ENCODE measurements around the gene LAMA5.

Gene LAMA5

GRCh38 chr20:62303340-62304226, 63.5 kb downstream of the LAMA5 start:
- peak; percentile 11 for DNase-seq
- in situ Hi-C loops (cut with HindIII; ENCODE audit: low pct_ligation_motif_present, low pct_unique_long_range_greater_than_20kb, low sequenced_read_pairs), result no loop called here

- no peak for DNase-seq
- in situ Hi-C loops (cut with HindIII; ENCODE audit: low pct_ligation_motif_present, low pct_unique_long_range_greater_than_20kb, low sequenced_read_pairs), result no loop called here
These were observed 64.1 kb downstream of the LAMA5 start for GRCh38 chr20:62303062-62303339.

DNA sequence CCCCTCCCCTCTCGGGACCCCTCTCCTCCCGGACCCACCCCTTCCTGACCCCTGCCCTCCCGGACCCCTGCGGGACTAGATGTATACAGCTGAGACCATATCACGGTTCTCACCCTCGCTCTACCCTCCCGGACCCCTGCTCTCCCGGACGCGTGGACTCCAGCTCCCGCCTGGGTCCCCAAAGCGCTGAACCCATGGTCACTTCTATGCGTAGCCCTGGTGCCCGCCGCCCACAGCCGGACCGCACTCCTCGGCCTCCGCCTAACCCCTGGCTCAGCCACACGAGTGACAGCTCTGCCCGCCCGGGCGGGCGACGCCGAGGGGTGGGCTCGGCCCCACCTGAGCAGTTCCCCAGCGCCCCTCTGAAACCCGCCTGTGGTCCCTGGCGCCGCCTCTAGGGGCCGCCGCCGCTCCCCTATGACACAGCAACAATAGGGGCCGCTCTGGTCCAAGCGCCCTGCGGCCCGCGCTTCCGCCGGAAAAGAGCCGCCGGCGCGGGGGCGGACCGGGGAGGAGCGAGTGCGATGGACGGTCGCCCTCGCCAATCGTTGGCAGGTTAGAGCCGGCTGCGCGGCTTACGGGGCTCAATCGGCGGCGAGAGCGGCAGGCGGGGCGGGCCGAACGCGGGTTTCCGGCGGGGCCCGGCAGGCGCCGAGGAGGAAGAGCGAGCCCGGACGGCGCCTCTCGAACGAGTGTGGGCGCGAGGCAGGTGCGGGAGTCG, 64.6 kb downstream of the LAMA5 start, which contains the start of gene ADRM1:
ADRM1 (plus strand) TSS at position 657 of the 721 bp plus-strand sequence. CDS start 572 bp downstream, outside the sequence.
- in situ Hi-C loops (cut with HindIII; ENCODE audit: low pct_ligation_motif_present, low pct_unique_long_range_greater_than_20kb, low sequenced_read_pairs), result no loop called here
- peak; percentile 91 for DNase-seq

- in situ Hi-C loops (cut with HindIII; ENCODE audit: low pct_ligation_motif_present, low pct_unique_long_range_greater_than_20kb, low sequenced_read_pairs), result no loop called here
These were observed 65.3 kb downstream of the LAMA5 start for GRCh38 chr20:62301773-62302340.

DNA sequence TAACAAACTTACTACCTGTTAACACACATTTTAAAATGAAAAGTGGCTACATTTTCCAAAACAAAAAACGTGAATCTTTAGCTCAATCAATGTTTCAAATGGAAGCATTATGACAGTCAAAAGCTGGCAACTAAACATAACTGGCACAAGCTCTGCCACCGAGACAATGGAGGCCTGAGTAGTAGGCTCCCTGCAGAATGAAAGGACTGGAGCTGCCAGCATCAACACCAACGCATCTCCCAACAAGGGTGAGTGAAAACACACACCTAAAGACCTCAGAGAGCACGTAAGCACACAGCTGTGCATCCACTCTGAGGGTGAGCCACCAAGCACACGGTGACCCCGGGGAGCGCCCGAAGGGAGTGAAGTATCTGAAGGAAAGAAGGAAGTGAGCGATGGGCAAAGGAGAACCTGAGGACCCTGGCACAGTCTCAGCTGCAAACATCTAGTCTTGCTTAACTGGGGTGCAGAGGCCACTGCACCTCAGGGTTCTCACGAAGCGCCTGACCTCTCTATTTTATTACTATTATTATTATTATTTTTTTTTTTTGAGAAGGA, 65.9 kb downstream of the LAMA5 start:
- in situ Hi-C loops (cut with HindIII; ENCODE audit: low pct_ligation_motif_present, low pct_unique_long_range_greater_than_20kb, low sequenced_read_pairs), result no loop called here
- DNase-seq, result no peak

More at GRCh38 chr20:62301773-62302340, 65.3 kb downstream of the LAMA5 start:
- DNase-seq, result peak; percentile 91

DNA sequence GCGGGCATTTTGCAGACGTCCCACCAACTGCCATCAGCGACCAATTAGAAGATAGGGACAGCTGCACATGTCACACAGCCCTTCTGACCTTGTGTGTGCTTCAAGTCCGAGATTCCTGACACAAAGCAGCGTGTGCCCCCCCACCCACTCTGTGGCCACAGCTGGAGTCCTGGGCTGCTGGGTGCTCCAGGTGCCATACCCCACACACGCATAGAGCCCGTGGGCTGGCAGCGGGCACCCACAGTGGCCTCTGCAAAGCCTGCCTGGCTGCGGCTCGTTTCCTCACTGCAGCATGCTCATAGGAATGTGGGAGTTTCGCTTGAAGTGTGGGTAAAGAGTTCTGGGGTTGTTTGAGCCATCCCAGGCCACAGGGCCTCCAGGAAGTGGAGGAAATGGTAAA, 66.8 kb downstream of the LAMA5 start:
- no peak for DNase-seq
- in situ Hi-C loops (cut with HindIII; ENCODE audit: low pct_ligation_motif_present, low pct_unique_long_range_greater_than_20kb, low sequenced_read_pairs), result no loop called here

DNA sequence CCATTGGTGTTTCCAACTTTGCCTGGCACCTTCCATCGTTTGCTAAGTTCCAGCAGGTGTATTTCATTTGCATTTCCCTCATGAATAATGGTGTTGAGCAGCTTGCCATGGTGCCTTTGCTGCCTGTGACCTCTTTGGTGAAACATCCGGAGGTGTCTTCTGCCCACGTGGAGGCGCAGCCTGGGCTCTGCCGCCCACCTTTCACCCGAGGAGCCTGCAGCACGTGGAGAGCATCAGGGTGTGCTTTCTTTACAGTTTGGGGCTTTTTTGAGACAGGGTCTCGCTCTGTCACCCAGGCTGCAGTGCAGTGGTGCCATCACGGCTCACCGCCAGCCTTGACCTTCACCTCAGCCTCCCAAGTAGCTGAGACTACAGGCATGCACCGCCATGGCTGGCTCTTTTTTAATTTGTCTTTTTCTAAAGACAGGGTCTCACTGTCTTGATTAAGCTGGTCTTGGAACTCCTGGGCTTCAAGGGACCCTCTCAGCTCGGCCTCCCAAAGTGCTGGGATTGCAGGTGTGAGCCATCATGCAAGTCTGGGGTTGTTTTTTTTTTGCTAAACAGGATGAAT, 67.4 kb downstream of the LAMA5 start:
- in situ Hi-C loops (cut with HindIII; ENCODE audit: low pct_ligation_motif_present, low pct_unique_long_range_greater_than_20kb, low sequenced_read_pairs), result no loop called here
- no peak for DNase-seq

GRCh38 chr20:62298577-62299249, 68.4 kb downstream of the LAMA5 start:
- no peak for DNase-seq
- in situ Hi-C loops (cut with HindIII; ENCODE audit: low pct_ligation_motif_present, low pct_unique_long_range_greater_than_20kb, low sequenced_read_pairs), result no loop called here

- no peak for DNase-seq
- in situ Hi-C loops (cut with HindIII; ENCODE audit: low pct_ligation_motif_present, low pct_unique_long_range_greater_than_20kb, low sequenced_read_pairs), result no loop called here
These were observed 69.5 kb downstream of the LAMA5 start for GRCh38 chr20:62297449-62298227.

DNA sequence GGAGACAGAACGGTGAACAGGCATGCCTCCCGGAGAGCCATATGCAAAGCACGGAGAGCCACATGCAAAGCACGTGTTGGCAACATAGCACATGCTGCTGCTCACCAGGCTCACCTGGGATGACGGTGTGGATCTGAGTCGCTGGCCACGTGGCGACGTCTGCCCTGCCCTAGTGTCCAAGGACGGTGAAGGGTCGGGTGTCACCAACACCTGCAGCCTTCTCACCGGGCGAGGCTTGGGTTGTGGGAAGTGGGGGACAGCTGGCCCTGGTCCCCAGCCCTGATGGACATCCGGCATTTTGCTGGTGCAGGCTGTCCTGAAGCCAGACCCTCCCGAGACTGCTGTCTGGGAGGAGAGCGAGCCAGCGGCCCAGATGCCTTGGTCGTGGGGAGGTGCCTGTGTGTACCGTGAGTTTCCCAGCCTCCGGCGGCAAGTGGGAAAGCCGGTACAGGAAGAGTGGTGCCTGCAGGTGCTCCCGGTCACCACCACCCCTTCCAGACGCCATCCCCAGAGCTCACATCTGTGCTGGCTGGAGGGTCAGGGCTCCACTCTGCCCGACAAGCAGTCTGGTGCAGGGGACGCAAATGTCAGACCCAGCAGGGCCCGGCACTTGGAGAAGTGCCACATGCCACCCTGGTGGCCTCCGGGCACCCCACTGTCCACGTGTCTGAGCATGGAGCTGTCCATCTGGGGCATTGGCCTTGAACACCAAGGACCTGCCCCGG, 70.2 kb downstream of the LAMA5 start:
- no peak for DNase-seq
- in situ Hi-C loops (cut with HindIII; ENCODE audit: low pct_ligation_motif_present, low pct_unique_long_range_greater_than_20kb, low sequenced_read_pairs), result no loop called here

- in situ Hi-C loops (cut with HindIII; ENCODE audit: low pct_ligation_motif_present, low pct_unique_long_range_greater_than_20kb, low sequenced_read_pairs), result no loop called here
- no peak for DNase-seq
These were observed 72.6 kb downstream of the LAMA5 start for GRCh38 chr20:62294516-62294915.

- in situ Hi-C loops (cut with HindIII; ENCODE audit: low pct_ligation_motif_present, low pct_unique_long_range_greater_than_20kb, low sequenced_read_pairs), result no loop called here
- no peak for DNase-seq
These were observed 73.2 kb downstream of the LAMA5 start for GRCh38 chr20:62293946-62294345.

- no peak for DNase-seq
- in situ Hi-C loops (cut with HindIII; ENCODE audit: low pct_ligation_motif_present, low pct_unique_long_range_greater_than_20kb, low sequenced_read_pairs), result no loop called here
These were observed 73.9 kb downstream of the LAMA5 start for GRCh38 chr20:62293111-62293784.

DNA sequence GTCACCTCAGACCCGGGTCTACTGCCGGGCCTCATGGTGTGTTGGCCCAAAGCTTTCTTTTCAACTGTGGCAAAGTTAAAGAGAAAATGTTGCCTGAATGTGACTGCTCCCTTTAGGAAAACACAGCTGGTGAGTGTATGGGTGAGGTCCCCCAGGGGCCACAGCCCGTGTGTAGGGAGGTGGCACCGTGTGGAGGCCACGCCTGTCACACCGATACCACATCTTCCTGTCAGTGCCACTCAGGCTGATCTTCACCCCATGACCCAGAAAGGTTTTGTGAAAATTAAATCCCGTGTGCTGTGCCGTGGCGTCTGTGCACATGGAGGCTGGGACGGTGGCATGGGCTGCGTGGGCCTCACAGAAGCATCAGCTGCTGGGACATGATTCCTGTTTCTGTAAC, 75.0 kb downstream of the LAMA5 start:
- in situ Hi-C loops (cut with HindIII; ENCODE audit: low pct_ligation_motif_present, low pct_unique_long_range_greater_than_20kb, low sequenced_read_pairs), result no loop called here
- DNase-seq, result no peak

- in situ Hi-C loops (cut with HindIII; ENCODE audit: low pct_ligation_motif_present, low pct_unique_long_range_greater_than_20kb, low sequenced_read_pairs), result no loop called here
These were observed 75.7 kb downstream of the LAMA5 start for GRCh38 chr20:62291251-62292066.

GRCh38 chr20:62289898-62290297, 77.2 kb downstream of the LAMA5 start:
- in situ Hi-C loops (cut with HindIII; ENCODE audit: low pct_ligation_motif_present, low pct_unique_long_range_greater_than_20kb, low sequenced_read_pairs), result no loop called here
- no peak for DNase-seq

More at GRCh38 chr20:62291251-62292066, 75.7 kb downstream of the LAMA5 start:
- no peak for DNase-seq
